Muscle of leg (tissue), 11 donors: ENCODE measurements around the gene KRTAP5-9. TPM values are rescaled to one million over a fixed set of nuclear protein-coding genes. Genes with fewer than 3 reads are reported as not detected.
A peak's percentile ranks its signal among the peaks of the same experiment; 100 is the strongest.
"Not testable (repeated sequence)": the region's sequence is repeated elsewhere in the genome, so short reads cannot be mapped to it uniquely, and the experiment has no call there.

Experiments used
- DNase-seq: peaks from one replicate; pipeline ENCODE4 v3.0.0; 2013
- H3K27ac ChIP-seq: one replicate; pipeline ENCODE4 v1.5.1; 2013; ENCODE audit warnings: mild to moderate bottlenecking, low read length, control low read depth
- H3K27me3 ChIP-seq: one replicate; pipeline ENCODE4 v1.6.1; 2013; ENCODE audit warnings: low read length; ENCODE audit not compliant: control insufficient read depth, insufficient read depth
- H3K36me3 ChIP-seq: one replicate; pipeline ENCODE4 v1.6.1; 2013; ENCODE audit warnings: low read length; ENCODE audit not compliant: control insufficient read depth, insufficient read depth
- H3K4me1 ChIP-seq: one replicate; pipeline ENCODE4 v1.6.1; 2013; ENCODE audit warnings: low read length; ENCODE audit not compliant: control insufficient read depth, insufficient read depth
- H3K4me3 ChIP-seq: one replicate; pipeline ENCODE4 v1.5.1; 2013; ENCODE audit warnings: low read length, control low read depth
- H3K9me3 ChIP-seq: replicated peaks from 2 replicates; pipeline ENCODE4 v1.6.1; 2013; ENCODE audit warnings: low read depth, low read length; ENCODE audit not compliant: control insufficient read depth
- WGBS: methylation state at CpG from one replicate; pipeline ENCODE4 v1.1.5; 2013; ENCODE audit warnings: missing lambda C conversion rate; ENCODE audit not compliant: insufficient coverage; 5-methylcytosine and 5-hydroxymethylcytosine counted together
- polyA plus RNA-seq, 8 donors: library from polyadenylated mRNA; unstranded; fragments of 120-200 nt; gene quantifications; one replicate each; pipeline versions ENCODE4 v1.2.1 to v1.2.3, GENCODE V29; 2013; ENCODE audit warnings: inconsistent platforms in 1 of 8, low replicate concordance in 1 of 8; ENCODE audit not compliant: insufficient read length in 8 of 8, insufficient read depth in 1 of 8
- total RNA-seq: library from RNA; stranded (reverse); fragments of 120-200 nt; gene quantifications from one replicate; pipeline ENCODE4 v1.2.4, GENCODE V29; 2013

The KRTAP5-9 gene
- total and polyA plus RNA-seq, 9 donors, result 0.16 to 0.34 (median 0.22) TPM; not detected in 5

DNA sequence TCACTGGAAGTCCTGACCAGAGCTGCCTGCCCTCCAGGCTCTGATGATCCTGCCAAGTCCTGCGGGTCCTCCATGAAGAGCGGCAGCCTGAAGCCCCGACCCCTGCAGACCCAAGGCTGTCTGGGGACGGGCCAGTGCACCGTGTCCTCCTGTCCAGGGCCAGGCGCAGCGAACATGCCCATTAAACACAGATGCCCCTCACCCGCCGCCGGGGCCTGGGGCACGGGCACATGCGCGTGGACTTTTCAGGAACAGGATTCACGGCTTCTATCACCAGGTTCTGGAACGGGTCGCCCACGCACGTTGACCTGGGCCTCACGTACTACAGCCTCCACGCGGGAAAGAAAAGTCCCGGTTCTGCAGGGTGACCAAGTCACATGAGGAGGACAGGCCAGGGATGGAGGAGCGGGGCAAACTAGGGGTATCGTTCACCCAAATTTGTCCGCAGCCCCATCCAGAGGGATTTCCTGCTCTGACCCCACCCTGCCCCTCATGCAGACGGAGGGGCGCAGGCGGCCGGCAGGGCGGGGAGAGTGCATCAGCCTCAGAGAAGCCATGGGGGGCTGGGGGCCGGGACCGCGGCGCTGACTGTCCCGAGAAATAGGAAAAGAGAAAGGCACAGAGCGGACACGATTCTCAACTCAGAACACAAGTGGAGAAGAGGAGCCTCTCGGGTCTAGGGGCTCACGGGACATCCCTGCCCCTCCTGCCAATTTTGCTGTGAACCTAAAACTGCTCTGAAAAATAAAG lies 23.1 kb downstream of the KRTAP5-9 start:
- not testable (repeated sequence) for H3K9me3 ChIP-seq, H3K36me3 ChIP-seq, H3K27me3 ChIP-seq, H3K4me3 ChIP-seq, H3K27ac ChIP-seq, DNase-seq, H3K4me1 ChIP-seq
- WGBS, result 76% methylated on average over 32 of the region's 39 CpGs

GRCh38 chr11:71572811-71573210 lies 24.6 kb downstream of the KRTAP5-9 start:
- no peaks in the 10 kb centered on the region for H3K9me3 ChIP-seq
- WGBS, result 90% methylated on average over 4 of the region's 11 CpGs
- H3K4me3 ChIP-seq, result no peak overlapping the region
- DNase-seq, result no peak
- peaks cover 11% of the 10 kb centered on the region for H3K27me3 ChIP-seq
- no peak overlapping the region for H3K27ac ChIP-seq
- peaks cover 7% of the 10 kb centered on the region for H3K4me1 ChIP-seq
- no peaks in the 10 kb centered on the region for H3K36me3 ChIP-seq

GRCh38 chr11:71574418-71574817 lies 26.2 kb downstream of the KRTAP5-9 start:
- WGBS, result 51% methylated on average over 3 of the region's 5 CpGs
- H3K27ac ChIP-seq, result no peak overlapping the region
- no peak overlapping the region for H3K4me3 ChIP-seq
- H3K36me3 ChIP-seq, result no peaks in the 10 kb centered on the region
- no peaks in the 10 kb centered on the region for H3K9me3 ChIP-seq
- peaks cover 13% of the 10 kb centered on the region for H3K27me3 ChIP-seq
- H3K4me1 ChIP-seq, result peaks cover 3% of the 10 kb centered on the region
- no peak for DNase-seq

- no peak overlapping the region for H3K4me3 ChIP-seq
- H3K27me3 ChIP-seq, result peaks cover 13% of the 10 kb centered on the region
- no peak overlapping the region for H3K27ac ChIP-seq
- DNase-seq, result no peak
- no peaks in the 10 kb centered on the region for H3K36me3 ChIP-seq
- no peaks in the 10 kb centered on the region for H3K9me3 ChIP-seq
- peaks cover 8% of the 10 kb centered on the region for H3K4me1 ChIP-seq
- 67% methylated on average over 1 of the region's 4 CpGs for WGBS
Measured at GRCh38 chr11:71575723-71576424, 27.7 kb downstream of the KRTAP5-9 start.

DNA sequence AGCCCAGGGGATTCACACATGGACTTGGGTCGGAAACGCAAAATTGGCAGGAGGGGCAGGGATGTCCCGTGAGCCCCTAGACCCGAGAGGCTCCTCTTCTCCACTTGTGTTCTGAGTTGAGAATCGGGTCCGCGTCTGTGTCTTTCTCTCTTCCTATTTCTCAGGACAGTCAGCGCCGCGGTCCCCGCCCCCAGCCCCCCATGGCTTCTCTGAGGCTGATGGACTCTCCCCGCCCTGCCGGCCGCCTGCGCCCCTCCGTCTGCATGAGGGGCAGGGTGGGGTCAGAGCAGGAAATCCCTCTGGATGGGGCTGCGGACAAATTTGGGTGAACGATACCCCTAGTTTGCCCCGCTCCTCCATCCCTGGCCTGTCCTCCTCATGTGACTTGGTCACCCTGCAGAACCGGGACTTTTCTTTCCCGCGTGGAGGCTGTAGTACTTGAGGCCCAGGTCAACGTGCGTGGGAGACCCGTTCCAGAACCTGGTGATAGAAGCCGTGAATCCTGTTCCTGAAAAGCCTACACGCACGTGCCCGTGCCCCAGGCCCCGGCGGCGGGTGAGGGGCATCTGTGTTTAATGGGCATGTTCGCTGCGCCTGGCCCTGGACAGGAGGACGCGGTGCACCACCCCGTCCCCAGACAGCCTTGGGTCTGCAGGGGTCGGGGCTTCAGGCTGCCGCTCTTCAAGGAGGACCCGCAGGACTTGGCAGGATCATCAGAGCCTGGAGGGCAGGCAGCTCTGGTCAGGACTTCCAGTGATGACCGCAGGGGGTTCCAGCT lies 28.7 kb downstream of the KRTAP5-9 start:
- not testable (repeated sequence) for H3K4me3 ChIP-seq, H3K27me3 ChIP-seq, H3K27ac ChIP-seq, H3K4me1 ChIP-seq, DNase-seq, H3K9me3 ChIP-seq, H3K36me3 ChIP-seq
- 85% methylated on average over 27 of the region's 41 CpGs for WGBS

- Histone ChIP-seq H3K4me1 (peaks cover 8% of the 10 kb centered on the region), H3K4me3 (no peak overlapping the region), H3K36me3 (no peaks in the 10 kb centered on the region), H3K9me3 (no peaks in the 10 kb centered on the region), H3K27me3 (peaks cover 10% of the 10 kb centered on the region), H3K27ac (no peak overlapping the region)
- WGBS, result 86% methylated on average over 7 of the region's 7 CpGs
- DNase-seq, result no peak
Measured at GRCh38 chr11:71577469-71578004, 29.3 kb downstream of the KRTAP5-9 start.

- H3K4me1 ChIP-seq, H3K27me3 ChIP-seq, H3K9me3 ChIP-seq, H3K27ac ChIP-seq, H3K36me3 ChIP-seq, H3K4me3 ChIP-seq: not testable (repeated sequence)
- DNase-seq, result peak; percentile 58
- WGBS, result 30% methylated on average over 4 of the region's 7 CpGs
Measured at GRCh38 chr11:71579513-71579912, 31.3 kb downstream of the KRTAP5-9 start.

DNA sequence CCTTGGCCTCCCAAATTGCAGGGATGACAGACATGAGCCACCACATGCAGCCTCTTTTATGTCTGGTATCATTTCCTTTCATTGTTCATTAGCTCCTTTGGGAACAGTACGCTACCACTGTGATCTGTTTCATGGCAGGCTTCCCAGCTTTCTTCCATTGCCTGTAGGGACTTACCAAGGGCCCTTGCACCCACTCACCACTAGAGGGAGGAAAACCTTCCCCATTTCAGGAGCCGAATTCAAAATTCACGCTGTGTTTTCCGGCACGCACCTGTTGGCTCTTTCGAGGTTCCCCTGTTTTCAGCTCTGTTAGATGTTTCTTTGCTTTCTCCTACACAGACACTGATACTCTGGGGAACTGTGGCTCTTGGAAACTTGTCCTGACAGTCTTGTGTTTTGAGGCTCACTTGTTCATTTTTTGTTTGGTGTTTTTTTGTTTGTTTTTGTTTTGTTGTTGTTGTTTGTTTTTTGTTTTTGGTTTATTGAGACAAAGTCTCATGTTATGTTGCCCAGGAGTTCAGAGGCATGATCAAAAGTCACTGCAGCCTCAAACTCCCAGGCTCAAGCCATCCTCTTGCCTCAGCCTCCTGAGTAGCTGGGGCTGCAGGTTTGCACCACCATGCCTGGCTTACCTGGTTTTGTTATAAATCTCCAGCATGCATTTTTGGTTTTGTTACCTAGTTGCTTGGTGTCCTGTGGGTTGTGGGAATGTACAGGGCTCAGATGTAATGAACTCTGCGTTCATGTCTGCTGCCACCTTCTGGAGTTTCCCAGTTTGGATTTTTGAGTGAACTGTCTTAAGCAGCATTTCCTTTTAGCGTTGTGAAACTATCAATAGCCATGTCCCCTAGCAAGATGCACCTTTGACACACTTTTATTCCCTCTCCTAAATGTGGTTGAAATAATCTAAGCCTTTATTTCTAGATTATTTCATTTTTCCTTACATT lies 32.1 kb downstream of the KRTAP5-9 start:
- Histone ChIP-seq H3K4me3 (no peak overlapping the region), H3K36me3 (no peaks in the 10 kb centered on the region), H3K27me3 (peaks cover 8% of the 10 kb centered on the region), H3K27ac (no peak overlapping the region), H3K4me1 (peaks cover 8% of the 10 kb centered on the region), H3K9me3 (no peaks in the 10 kb centered on the region)
- DNase-seq, result peak; percentile 72
- 4% methylated on average over 5 of the region's 8 CpGs for WGBS

GRCh38 chr11:71581826-71582225 lies 33.6 kb downstream of the KRTAP5-9 start:
- H3K27me3 ChIP-seq, result peaks cover 4% of the 10 kb centered on the region
- no peak overlapping the region for H3K4me3 ChIP-seq
- no peaks in the 10 kb centered on the region for H3K36me3 ChIP-seq
- H3K4me1 ChIP-seq, result peaks cover 8% of the 10 kb centered on the region
- no peak for DNase-seq
- no peaks in the 10 kb centered on the region for H3K9me3 ChIP-seq
- no peak overlapping the region for H3K27ac ChIP-seq
- WGBS, result 88% methylated on average over 4 of the region's 4 CpGs
